OCI-LY3 (cell line): ENCODE results near the gene SORBS1.

Source experiments
- CTCF ChIP-seq: fragments of 200-600, 300-600 bp; sonication (generic); IDR thresholded peaks from 2 replicates; pipeline ENCODE4 v1.5.1; 2014; ENCODE audit warnings: antibody characterized with exemption, low read length, low read depth
- EZH2phosphoT487 ChIP-seq: fragments of 200-600 bp; shearing (Covaris generic); IDR thresholded peaks from 2 replicates; pipeline ENCODE4 v1.6.1; 2018; ENCODE audit warnings: antibody characterized with exemption, mixed run types, low read depth

DNA sequence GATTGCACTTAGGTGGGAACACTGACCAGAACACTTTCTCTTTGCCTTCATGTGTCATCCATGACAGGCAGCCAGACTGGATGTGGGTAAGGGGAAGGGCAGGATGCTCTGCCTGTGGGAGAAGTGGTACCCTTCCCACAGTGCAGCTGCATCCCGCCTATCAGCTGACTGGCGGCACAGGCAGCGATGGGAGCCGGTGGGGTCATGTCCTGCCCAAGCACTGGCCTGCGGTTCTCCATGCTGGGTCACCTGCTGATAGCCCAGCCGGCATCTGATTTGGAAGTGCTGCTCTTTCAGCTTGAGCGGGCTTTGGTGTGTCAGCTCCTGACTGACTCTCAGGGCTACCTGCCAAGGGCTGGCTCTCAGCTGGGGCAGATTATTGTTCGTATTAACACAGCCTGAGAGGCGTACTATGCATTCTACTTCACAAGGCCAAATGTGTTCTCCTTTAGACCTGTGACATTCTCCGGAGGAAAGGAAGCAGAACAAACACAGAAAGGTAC, 165.2 kb downstream of the SORBS1 start:
- TF ChIP-seq CTCF: no peak
- TF ChIP-seq EZH2phosphoT487: no peak
